GM12891 (cell line): Measurements from ENCODE around the gene MRPL37.

Experiments used
- PAX5 ChIP-seq: IDR thresholded peaks from 2 replicates; pipeline ENCODE4 v1.6.1; 2011; ENCODE audit warnings: low read length, moderate library complexity, mild to moderate bottlenecking; ENCODE audit not compliant: insufficient read depth, severe bottlenecking
- POLR2A ChIP-seq: IDR thresholded peaks from 2 replicates; pipeline ENCODE4 v1.6.1; 2011; ENCODE audit warnings: low read depth, low read length, control low read depth
- POLR2AphosphoS5 ChIP-seq: IDR thresholded peaks from 2 replicates; pipeline ENCODE4 v1.6.1; 2011; ENCODE audit warnings: low read depth, low read length, control low read depth
- POU2F2 ChIP-seq: IDR thresholded peaks from 2 replicates; pipeline ENCODE4 v1.6.1; 2011; ENCODE audit warnings: low read depth, mild to moderate bottlenecking, control low read depth, low read length, moderate library complexity
- SPI1 ChIP-seq: IDR thresholded peaks from 2 replicates; pipeline ENCODE4 v1.6.1; 2011; ENCODE audit warnings: low read depth, low read length, control low read depth
- TAF1 ChIP-seq: IDR thresholded peaks from 2 replicates; pipeline ENCODE4 v1.6.1; 2011; ENCODE audit warnings: low read depth, low read length, control low read depth

- no peak for TF ChIP-seq POLR2A
- no peak for TF ChIP-seq POLR2AphosphoS5
- no peak for TF ChIP-seq TAF1
- no peak for TF ChIP-seq SPI1
- TF ChIP-seq PAX5, result no peak
- no peak for TF ChIP-seq POU2F2
These were observed 30.9 kb upstream of the MRPL37 start for GRCh38 chr1:54169068-54169467.
